ENCODE measurements around the gene FOXP1.

FOXP1 gene

GRCh38 chr3:70999730-71000129 lies 583.8 kb downstream of the FOXP1 start:
- Histone ChIP-seq H3K36me3 (ENCODE audit: control insufficient read depth in 1 of 2, insufficient read depth in 2 of 2, low read length in 2 of 2) (peaks cover 20 to 28% of the 10 kb centered on the region in 2 donors), H3K27ac (ENCODE audit: low read depth, low read length) (no peak overlapping the region), H3K27me3 (ENCODE audit: control insufficient read depth in 1 of 2, insufficient read depth in 2 of 2, low read length in 2 of 2) (no peaks in the 10 kb centered on the region), H3K9ac (ENCODE audit: low read depth in 1 of 2, low read length in 2 of 2) (no peak overlapping the region), H3K4me3 (ENCODE audit: low read depth in 1 of 2, low read length in 2 of 2) (no peak overlapping the region), H3K4me1 (ENCODE audit: control insufficient read depth in 1 of 2, insufficient read depth in 2 of 2, low read length in 2 of 2) (no peaks in the 10 kb centered on the region), H3K9me3 (ENCODE audit: control insufficient read depth in 1 of 2, low read length in 2 of 2) (no peaks in the 10 kb centered on the region)

GRCh38 chr3:70996082-70996481 lies 587.4 kb downstream of the FOXP1 start:
- no peaks in the 10 kb centered on the region for H3K9me3 ChIP-seq (ENCODE audit: control insufficient read depth in 1 of 2, low read length in 2 of 2)
- no peak overlapping the region for H3K4me3 ChIP-seq (ENCODE audit: low read depth in 1 of 2, low read length in 2 of 2)
- H3K27me3 ChIP-seq (ENCODE audit: control insufficient read depth in 1 of 2, insufficient read depth in 2 of 2, low read length in 2 of 2): no peaks in the 10 kb centered on the region
- H3K27ac ChIP-seq (ENCODE audit: low read depth, low read length): no peak overlapping the region
- H3K4me1 ChIP-seq (ENCODE audit: control insufficient read depth in 1 of 2, insufficient read depth in 2 of 2, low read length in 2 of 2): no peaks in the 10 kb centered on the region
- peaks cover 29 to 34% of the 10 kb centered on the region in 2 donors for H3K36me3 ChIP-seq (ENCODE audit: control insufficient read depth in 1 of 2, insufficient read depth in 2 of 2, low read length in 2 of 2)
- no peak overlapping the region for H3K9ac ChIP-seq (ENCODE audit: low read depth in 1 of 2, low read length in 2 of 2)

- H3K4me1 ChIP-seq (ENCODE audit: control insufficient read depth in 1 of 2, insufficient read depth in 2 of 2, low read length in 2 of 2): no peaks in the 10 kb centered on the region
- peaks cover 26 to 31% of the 10 kb centered on the region in 2 donors for H3K36me3 ChIP-seq (ENCODE audit: control insufficient read depth in 1 of 2, insufficient read depth in 2 of 2, low read length in 2 of 2)
- H3K27me3 ChIP-seq (ENCODE audit: control insufficient read depth in 1 of 2, insufficient read depth in 2 of 2, low read length in 2 of 2): no peaks in the 10 kb centered on the region
- no peak overlapping the region for H3K9ac ChIP-seq (ENCODE audit: low read depth in 1 of 2, low read length in 2 of 2)
- no peaks in the 10 kb centered on the region for H3K9me3 ChIP-seq (ENCODE audit: control insufficient read depth in 1 of 2, low read length in 2 of 2)
- H3K4me3 ChIP-seq (ENCODE audit: low read depth in 1 of 2, low read length in 2 of 2): no peak overlapping the region
- no peak overlapping the region for H3K27ac ChIP-seq (ENCODE audit: low read depth, low read length)
These were observed 588.9 kb downstream of the FOXP1 start for GRCh38 chr3:70994644-70995043.

- no peaks in the 10 kb centered on the region for H3K27me3 ChIP-seq (ENCODE audit: control insufficient read depth in 1 of 2, insufficient read depth in 2 of 2, low read length in 2 of 2)
- no peak overlapping the region for H3K4me3 ChIP-seq (ENCODE audit: low read depth in 1 of 2, low read length in 2 of 2)
- no peaks in the 10 kb centered on the region for H3K4me1 ChIP-seq (ENCODE audit: control insufficient read depth in 1 of 2, insufficient read depth in 2 of 2, low read length in 2 of 2)
- H3K27ac ChIP-seq (ENCODE audit: low read depth, low read length): no peak overlapping the region
- H3K9ac ChIP-seq (ENCODE audit: low read depth in 1 of 2, low read length in 2 of 2): no peak overlapping the region
- peaks cover 19 to 34% of the 10 kb centered on the region in 2 donors for H3K36me3 ChIP-seq (ENCODE audit: control insufficient read depth in 1 of 2, insufficient read depth in 2 of 2, low read length in 2 of 2)
- no peaks in the 10 kb centered on the region for H3K9me3 ChIP-seq (ENCODE audit: control insufficient read depth in 1 of 2, low read length in 2 of 2)
These were observed 590.8 kb downstream of the FOXP1 start for GRCh38 chr3:70992562-70993204.

GRCh38 chr3:70992131-70992530 lies 591.4 kb downstream of the FOXP1 start:
- Histone ChIP-seq H3K9ac (ENCODE audit: low read depth in 1 of 2, low read length in 2 of 2) (no peak overlapping the region), H3K36me3 (ENCODE audit: control insufficient read depth in 1 of 2, insufficient read depth in 2 of 2, low read length in 2 of 2) (peaks cover 21 to 38% of the 10 kb centered on the region in 2 donors), H3K9me3 (ENCODE audit: control insufficient read depth in 1 of 2, low read length in 2 of 2) (no peaks in the 10 kb centered on the region), H3K27me3 (ENCODE audit: control insufficient read depth in 1 of 2, insufficient read depth in 2 of 2, low read length in 2 of 2) (no peaks in the 10 kb centered on the region), H3K4me1 (ENCODE audit: control insufficient read depth in 1 of 2, insufficient read depth in 2 of 2, low read length in 2 of 2) (no peaks in the 10 kb centered on the region), H3K4me3 (ENCODE audit: low read depth in 1 of 2, low read length in 2 of 2) (no peak overlapping the region), H3K27ac (ENCODE audit: low read depth, low read length) (no peak overlapping the region)

- no peaks in the 10 kb centered on the region for H3K4me1 ChIP-seq (ENCODE audit: control insufficient read depth in 1 of 2, insufficient read depth in 2 of 2, low read length in 2 of 2)
- no peak overlapping the region for H3K4me3 ChIP-seq (ENCODE audit: low read depth in 1 of 2, low read length in 2 of 2)
- H3K9ac ChIP-seq (ENCODE audit: low read depth in 1 of 2, low read length in 2 of 2): no peak overlapping the region
- no peaks in the 10 kb centered on the region for H3K27me3 ChIP-seq (ENCODE audit: control insufficient read depth in 1 of 2, insufficient read depth in 2 of 2, low read length in 2 of 2)
- peaks cover 25 to 42% of the 10 kb centered on the region in 2 donors for H3K36me3 ChIP-seq (ENCODE audit: control insufficient read depth in 1 of 2, insufficient read depth in 2 of 2, low read length in 2 of 2)
- H3K27ac ChIP-seq (ENCODE audit: low read depth, low read length): no peak overlapping the region
- H3K9me3 ChIP-seq (ENCODE audit: control insufficient read depth in 1 of 2, low read length in 2 of 2): no peaks in the 10 kb centered on the region
These were observed 592.8 kb downstream of the FOXP1 start for GRCh38 chr3:70990723-70991122.

GRCh38 chr3:70990185-70990584 lies 593.3 kb downstream of the FOXP1 start:
- H3K27me3 ChIP-seq (ENCODE audit: control insufficient read depth in 1 of 2, insufficient read depth in 2 of 2, low read length in 2 of 2): no peaks in the 10 kb centered on the region
- no peak overlapping the region for H3K9ac ChIP-seq (ENCODE audit: low read depth in 1 of 2, low read length in 2 of 2)
- H3K4me3 ChIP-seq (ENCODE audit: low read depth in 1 of 2, low read length in 2 of 2): no peak overlapping the region
- no peaks in the 10 kb centered on the region for H3K4me1 ChIP-seq (ENCODE audit: control insufficient read depth in 1 of 2, insufficient read depth in 2 of 2, low read length in 2 of 2)
- no peak overlapping the region for H3K27ac ChIP-seq (ENCODE audit: low read depth, low read length)
- peaks cover 25 to 41% of the 10 kb centered on the region in 2 donors for H3K36me3 ChIP-seq (ENCODE audit: control insufficient read depth in 1 of 2, insufficient read depth in 2 of 2, low read length in 2 of 2)
- no peaks in the 10 kb centered on the region for H3K9me3 ChIP-seq (ENCODE audit: control insufficient read depth in 1 of 2, low read length in 2 of 2)

GRCh38 chr3:70989174-70989573 lies 594.4 kb downstream of the FOXP1 start:
- Histone ChIP-seq H3K9ac (ENCODE audit: low read depth in 1 of 2, low read length in 2 of 2) (no peak overlapping the region), H3K27me3 (ENCODE audit: control insufficient read depth in 1 of 2, insufficient read depth in 2 of 2, low read length in 2 of 2) (no peaks in the 10 kb centered on the region), H3K27ac (ENCODE audit: low read depth, low read length) (no peak overlapping the region), H3K4me3 (ENCODE audit: low read depth in 1 of 2, low read length in 2 of 2) (no peak overlapping the region), H3K4me1 (ENCODE audit: control insufficient read depth in 1 of 2, insufficient read depth in 2 of 2, low read length in 2 of 2) (no peaks in the 10 kb centered on the region), H3K9me3 (ENCODE audit: control insufficient read depth in 1 of 2, low read length in 2 of 2) (no peaks in the 10 kb centered on the region), H3K36me3 (ENCODE audit: control insufficient read depth in 1 of 2, insufficient read depth in 2 of 2, low read length in 2 of 2) (peaks cover 31 to 47% of the 10 kb centered on the region in 2 donors)

GRCh38 chr3:70988111-70988510 lies 595.4 kb downstream of the FOXP1 start:
- Histone ChIP-seq H3K4me3 (ENCODE audit: low read depth in 1 of 2, low read length in 2 of 2) (no peak overlapping the region), H3K9me3 (ENCODE audit: control insufficient read depth in 1 of 2, low read length in 2 of 2) (no peaks in the 10 kb centered on the region), H3K27ac (ENCODE audit: low read depth, low read length) (no peak overlapping the region), H3K9ac (ENCODE audit: low read depth in 1 of 2, low read length in 2 of 2) (no peak overlapping the region), H3K27me3 (ENCODE audit: control insufficient read depth in 1 of 2, insufficient read depth in 2 of 2, low read length in 2 of 2) (no peaks in the 10 kb centered on the region), H3K36me3 (ENCODE audit: control insufficient read depth in 1 of 2, insufficient read depth in 2 of 2, low read length in 2 of 2) (peaks cover 31 to 48% of the 10 kb centered on the region in 2 donors), H3K4me1 (ENCODE audit: control insufficient read depth in 1 of 2, insufficient read depth in 2 of 2, low read length in 2 of 2) (peaks cover 0 to under 1% of the 10 kb centered on the region in 2 donors)

- Histone ChIP-seq H3K27me3 (ENCODE audit: control insufficient read depth in 1 of 2, insufficient read depth in 2 of 2, low read length in 2 of 2) (no peaks in the 10 kb centered on the region), H3K36me3 (ENCODE audit: control insufficient read depth in 1 of 2, insufficient read depth in 2 of 2, low read length in 2 of 2) (peaks cover 23 to 44% of the 10 kb centered on the region in 2 donors), H3K27ac (ENCODE audit: low read depth, low read length) (no peak overlapping the region), H3K4me1 (ENCODE audit: control insufficient read depth in 1 of 2, insufficient read depth in 2 of 2, low read length in 2 of 2) (peaks cover 10 to 11% of the 10 kb centered on the region in 2 donors), H3K4me3 (ENCODE audit: low read depth in 1 of 2, low read length in 2 of 2) (no peak overlapping the region), H3K9me3 (ENCODE audit: control insufficient read depth in 1 of 2, low read length in 2 of 2) (no peaks in the 10 kb centered on the region), H3K9ac (ENCODE audit: low read depth in 1 of 2, low read length in 2 of 2) (no peak overlapping the region)
These were observed 598.0 kb downstream of the FOXP1 start for GRCh38 chr3:70985572-70985971.

Data from duodenal mucosa (tissue), 2 donors.